ENCODE data around the gene ARID3C. TPM values are rescaled to one million over a fixed set of nuclear protein-coding genes. Genes with fewer than 3 reads are reported as not detected.

Gene ARID3C
- total RNA-seq (2014; rRNA removed; shearing (Covaris generic)) (1.4 and 1.9 TPM in 2 replicates), total RNA-seq (2022) (0.38 and 0.44 TPM in 2 replicates), Bru-seq, nascent RNA (percentile 28 among the genes with signal in this experiment), BruChase-seq, experiment 1, labeled RNA remaining after a 6-hour chase (percentile 30 among the genes with signal in this experiment), BruChase-seq, experiment 2, labeled RNA remaining after a 2-hour chase (percentile 33 among the genes with signal in this experiment)
- long read RNA-seq: 0 reads

DNA sequence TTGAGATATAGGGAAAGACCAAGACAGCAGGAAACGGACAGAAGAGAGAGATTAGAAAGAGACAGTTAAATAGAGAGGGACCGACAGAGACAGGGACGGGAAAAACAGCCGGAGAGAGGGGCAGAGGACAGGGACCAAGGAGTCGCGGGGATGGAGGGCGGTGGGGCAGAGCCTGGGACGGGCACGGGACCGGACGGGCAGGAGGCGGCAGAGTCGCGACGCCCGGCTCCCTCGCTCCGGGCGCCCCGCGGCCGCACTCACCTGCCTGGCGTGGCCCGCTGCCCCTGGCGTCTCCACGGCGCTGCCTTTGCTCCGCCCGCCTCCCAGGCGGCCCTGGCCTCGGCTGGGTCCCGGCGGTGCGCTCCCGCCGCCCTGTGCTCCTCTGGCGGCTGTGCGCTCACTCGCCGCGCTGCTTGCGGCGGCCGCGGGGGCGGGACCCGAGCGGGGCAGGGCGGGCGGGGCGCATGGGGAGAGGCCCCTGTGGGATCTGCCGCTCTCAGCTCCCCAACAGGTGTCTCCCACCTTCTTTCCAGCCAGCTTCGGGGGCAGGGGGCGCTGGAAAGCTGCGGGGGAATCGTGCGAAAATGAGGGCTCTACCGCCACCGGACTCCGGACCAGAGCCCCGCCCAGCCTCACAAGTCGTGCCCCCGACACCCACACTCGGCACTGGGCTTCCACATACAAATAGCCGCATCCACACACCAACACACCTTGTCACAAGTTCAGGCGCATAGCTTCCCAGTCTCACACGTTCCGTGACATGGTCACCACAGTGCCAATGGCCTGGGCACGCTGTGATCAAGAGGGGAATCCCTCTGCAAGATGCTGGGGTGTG is at the start of gene ARID3C:
Gene ARID3C (minus strand): TSS at position 411 of the 835 bp plus-strand sequence. CDS start 1,052 bp downstream, outside the sequence.
- POLR2A ChIA-PET: interaction anchor here (1.2 to 1.4 kb wide), 2 partner anchors 9 to 17 kb away, joined by 3 read pairs; partner anchors contain the start of genes DCTN3 and GALT
- intact Hi-C loops (cut with micrococcal nuclease; ENCODE audit: unreplicated experiment): no loop called here

DNA sequence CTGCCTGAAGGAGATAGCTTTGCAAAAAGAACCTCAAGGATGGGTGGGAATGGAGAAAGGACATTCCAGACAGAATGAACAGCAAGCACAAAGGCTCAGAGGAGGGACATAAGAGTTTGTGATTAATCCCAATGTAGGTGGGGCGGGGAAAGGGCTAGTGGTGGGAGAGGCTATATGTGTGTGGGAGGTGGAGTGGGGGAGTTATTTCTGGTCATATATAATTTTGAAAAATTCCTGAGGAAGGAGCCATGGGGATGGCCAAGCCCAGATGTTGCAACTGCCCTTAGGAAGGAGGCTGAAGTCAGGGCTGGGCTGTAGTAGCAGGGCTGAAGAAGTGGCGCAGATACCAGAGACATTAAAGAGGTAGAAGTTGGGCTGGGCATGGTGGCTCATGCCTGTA is 47.0 kb upstream of the ARID3C start:
- DNase-seq (ENCODE audit: low spot score): no peak
- Histone ChIP-seq H2AFZ (ENCODE audit: low read length) (no peak overlapping the region), H3K4me2 (ENCODE audit: low read length) (no peak overlapping the region), H4K20me1 (ENCODE audit: insufficient read depth, low read length) (no peaks in the 10 kb centered on the region), H3K4me1 (ENCODE audit: insufficient read depth, low read length, poor library complexity, severe bottlenecking) (no peaks in the 10 kb centered on the region), H3K79me2 (ENCODE audit: insufficient read depth, low read depth, low read length) (no peaks in the 10 kb centered on the region), H3K9me2 (ENCODE audit: insufficient read depth, low read length) (no peaks in the 10 kb centered on the region), H3K27ac (ENCODE audit: low read depth, low read length, poor library complexity, severe bottlenecking) (no peak overlapping the region), H3K4me3 (ENCODE audit: low read depth, low read length, poor library complexity, severe bottlenecking) (no peak overlapping the region), H3K36me3 (ENCODE audit: insufficient read depth, low read length) (no peaks in the 10 kb centered on the region), H3K9me3 (ENCODE audit: low read length) (no peaks in the 10 kb centered on the region)
- ChIA-PET POLR2A (interaction anchor here (0.7 kb wide), 1 partner anchor 28 kb away, joined by 3 read pairs; no protein-coding TSS in a partner anchor), CTCF (ENCODE audit: unreplicated experiment) (interaction anchor here (1.3 kb wide), 1 partner anchor 26 kb away, joined by 3 read pairs; no protein-coding TSS in a partner anchor)
- BruUV-seq (replicated peaks): no TSS peak
- intact Hi-C loops (cut with micrococcal nuclease; ENCODE audit: unreplicated experiment): loop anchor here (1.0 kb wide), 1 partner anchor 26 kb away; no protein-coding TSS in a partner anchor
- TF ChIP-seq, protein P1, sequence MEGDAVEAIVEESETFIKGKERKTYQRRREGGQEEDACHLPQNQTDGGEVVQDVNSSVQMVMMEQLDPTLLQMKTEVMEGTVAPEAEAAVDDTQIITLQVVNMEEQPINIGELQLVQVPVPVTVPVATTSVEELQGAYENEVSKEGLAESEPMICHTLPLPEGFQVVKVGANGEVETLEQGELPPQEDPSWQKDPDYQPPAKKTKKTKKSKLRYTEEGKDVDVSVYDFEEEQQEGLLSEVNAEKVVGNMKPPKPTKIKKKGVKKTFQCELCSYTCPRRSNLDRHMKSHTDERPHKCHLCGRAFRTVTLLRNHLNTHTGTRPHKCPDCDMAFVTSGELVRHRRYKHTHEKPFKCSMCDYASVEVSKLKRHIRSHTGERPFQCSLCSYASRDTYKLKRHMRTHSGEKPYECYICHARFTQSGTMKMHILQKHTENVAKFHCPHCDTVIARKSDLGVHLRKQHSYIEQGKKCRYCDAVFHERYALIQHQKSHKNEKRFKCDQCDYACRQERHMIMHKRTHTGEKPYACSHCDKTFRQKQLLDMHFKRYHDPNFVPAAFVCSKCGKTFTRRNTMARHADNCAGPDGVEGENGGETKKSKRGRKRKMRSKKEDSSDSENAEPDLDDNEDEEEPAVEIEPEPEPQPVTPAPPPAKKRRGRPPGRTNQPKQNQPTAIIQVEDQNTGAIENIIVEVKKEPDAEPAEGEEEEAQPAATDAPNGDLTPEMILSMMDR (conservative IDR thresholded peaks at IDR 0.05; ENCODE audit: low read length): no peak
- no peak for TF ChIP-seq EZH2phosphoT487 (IDR thresholded peaks at IDR 0.05; ENCODE audit: borderline replicate concordance, low read depth, low read length)

More for the DNA sequence above, at the start of gene ARID3C:
- Histone ChIP-seq H3K4me2 (ENCODE audit: low read length) (no peak within 1 kb of the TSS), H3K79me2 (ENCODE audit: insufficient read depth, low read depth, low read length) (no peaks in the 10 kb centered on the region), H3K9me2 (ENCODE audit: insufficient read depth, low read length) (no peaks in the 10 kb centered on the region), H3K9me3 (ENCODE audit: low read length) (no peaks in the 10 kb centered on the region), H3K4me1 (ENCODE audit: insufficient read depth, low read length, poor library complexity, severe bottlenecking) (no peaks in the 10 kb centered on the region), H3K27ac (ENCODE audit: low read depth, low read length, poor library complexity, severe bottlenecking) (no peak within 1 kb of the TSS), H3K36me3 (ENCODE audit: insufficient read depth, low read length) (no peaks in the 10 kb centered on the region), H2AFZ (ENCODE audit: low read length) (no peak within 1 kb of the TSS), H4K20me1 (ENCODE audit: insufficient read depth, low read length) (0 out of 2 replicates have a peak, but pooled peaks cover 5% of the 10 kb centered on the region), H3K4me3 (ENCODE audit: low read depth, low read length, poor library complexity, severe bottlenecking) (no peak within 1 kb of the TSS)
- no peak for TF ChIP-seq EZH2phosphoT487 (IDR thresholded peaks at IDR 0.05; ENCODE audit: borderline replicate concordance, low read depth, low read length)
- TF ChIP-seq, protein P1 (conservative IDR thresholded peaks at IDR 0.05; ENCODE audit: low read length): no peak
- CTCF ChIA-PET (ENCODE audit: unreplicated experiment): no interaction called here
- BruUV-seq (replicated peaks): no TSS peak
- DNase-seq (ENCODE audit: low spot score): no peak

Data from OCI-LY7 (cell line).